Activated naive CD8-positive, alpha-beta T cell treated with anti-CD3 and anti-CD28 coated beads, Interleukin-2, amount 10 ng/mL, durations not matched to agents 7 days and 5 days (primary cell): Measurements from ENCODE around the gene FAM13B. TPM values are rescaled to one million over a fixed set of nuclear protein-coding genes. Genes with fewer than 3 reads are reported as not detected.
"Not testable (repeated sequence)": the region's sequence is repeated elsewhere in the genome, so short reads cannot be mapped to it uniquely, and the experiment has no call there.

Experiments
- ATAC-seq: fragments of 150-1000 bp; cut with Tn5 transposase; one replicate; pipeline ENCODE4 v1.10.0; 2021; ENCODE audit warnings: low read depth, moderate library complexity
- POLR2A ChIA-PET: fragments of 350-600 bp; sonication (Branson Sonifier 250); formaldehyde crosslinking; loops from one replicate; lab custom pipeline; 2021; ENCODE audit warnings: antibody characterized with exemption; lab: Charles Lee
- DNase-seq: peaks from one replicate; pipeline ENCODE4 v3.0.0; 2021
- H3K27ac Mint-ChIP-seq: one replicate; pipeline ENCODE4 v1.8.0; 2022; ENCODE audit warnings: mild to moderate bottlenecking, mixed read lengths
- H3K27me3 Mint-ChIP-seq: one replicate; pipeline ENCODE4 v1.8.0; 2022; ENCODE audit warnings: mild to moderate bottlenecking, moderate library complexity, mixed read lengths
- H3K36me3 Mint-ChIP-seq: one replicate; pipeline ENCODE4 v1.8.0; 2021; ENCODE audit warnings: mild to moderate bottlenecking, mixed read lengths
- H3K4me1 Mint-ChIP-seq: one replicate; pipeline ENCODE4 v1.8.0; 2021; ENCODE audit warnings: mixed read lengths
- H3K4me3 Mint-ChIP-seq: one replicate; pipeline ENCODE4 v1.8.0; 2022; ENCODE audit warnings: mild to moderate bottlenecking, moderate library complexity, mixed read lengths
- H3K9me3 Mint-ChIP-seq: one replicate; pipeline ENCODE4 v1.8.0; 2021; ENCODE audit warnings: mixed read lengths
- total RNA-seq, 2 experiments: library from RNA; stranded (reverse); gene quantifications; one replicate each; pipeline ENCODE4 v1.2.3, GENCODE V29; 2021

Gene FAM13B
- total RNA-seq, 2 experiments from 2014 or later, result 44.8 to 48.7 TPM

DNA sequence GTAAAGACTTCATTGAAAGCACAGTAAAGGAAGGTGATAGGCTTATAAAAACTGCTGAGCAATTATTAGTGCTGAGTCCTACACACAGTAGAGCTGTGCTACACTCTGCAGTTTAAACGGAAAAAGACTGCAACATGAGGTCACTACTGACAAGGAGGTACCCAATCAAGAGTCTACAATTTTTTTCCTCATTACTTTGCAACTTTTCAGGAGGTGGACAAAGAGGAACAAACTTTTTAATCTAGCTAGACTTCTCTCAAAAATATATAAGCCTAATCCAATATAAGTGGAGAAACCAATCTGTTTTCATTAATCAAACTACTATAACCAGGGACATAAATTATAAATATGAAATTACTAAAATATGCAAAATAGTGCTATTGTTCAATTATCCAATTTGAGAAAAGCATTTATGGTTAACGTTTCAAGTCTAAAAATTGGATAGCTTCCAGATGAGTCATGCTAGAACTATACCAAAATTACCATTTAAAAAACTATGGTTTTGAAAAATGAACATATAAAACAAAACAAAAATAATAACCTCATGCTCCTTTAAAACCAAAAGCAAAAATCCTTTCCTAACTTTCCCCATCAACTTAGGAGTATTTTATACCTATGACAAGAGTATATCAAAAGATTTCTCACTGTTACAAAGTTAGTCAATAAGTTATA is 37.7 kb downstream of the FAM13B start:
- Mint-ChIP-seq H3K27me3 (no peaks in the 10 kb centered on the region), H3K36me3 (peaks cover 38% of the 10 kb centered on the region), H3K9me3 (peaks cover 12% of the 10 kb centered on the region), H3K4me3 (no peak overlapping the region), H3K27ac (no peak overlapping the region), H3K4me1 (peaks cover 25% of the 10 kb centered on the region)
- DNase-seq (no peak), ATAC-seq (no peak)
- POLR2A ChIA-PET, result no interaction called here

DNA sequence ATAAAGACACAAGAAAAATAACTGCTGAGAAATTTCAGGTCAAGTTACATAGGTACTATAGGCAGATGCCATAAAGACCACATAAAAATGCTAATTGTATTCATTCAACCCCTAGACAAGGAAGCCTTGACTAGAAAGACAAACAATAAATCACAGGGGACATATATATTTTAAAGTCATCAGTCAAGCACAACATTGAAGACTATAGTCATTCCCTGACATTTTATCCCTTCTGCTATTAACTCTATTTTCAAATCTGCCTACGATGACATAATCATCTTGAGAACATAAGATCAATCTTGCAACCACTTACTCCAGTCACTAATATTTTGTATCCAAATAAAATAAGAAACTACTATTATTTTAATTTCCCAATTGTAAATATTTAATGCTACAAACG is 38.3 kb downstream of the FAM13B start:
- Mint-ChIP-seq H3K27me3 (no peaks in the 10 kb centered on the region), H3K4me3 (no peak overlapping the region), H3K9me3 (peaks cover 12% of the 10 kb centered on the region), H3K27ac (no peak overlapping the region), H3K36me3 (peaks cover 35% of the 10 kb centered on the region), H3K4me1 (peaks cover 25% of the 10 kb centered on the region)
- DNase-seq (no peak), ATAC-seq (no peak)
- POLR2A ChIA-PET, result interaction anchor here (0.6 kb wide), 1 partner anchor 249 kb away, joined by 3 read pairs; no protein-coding TSS in a partner anchor

DNA sequence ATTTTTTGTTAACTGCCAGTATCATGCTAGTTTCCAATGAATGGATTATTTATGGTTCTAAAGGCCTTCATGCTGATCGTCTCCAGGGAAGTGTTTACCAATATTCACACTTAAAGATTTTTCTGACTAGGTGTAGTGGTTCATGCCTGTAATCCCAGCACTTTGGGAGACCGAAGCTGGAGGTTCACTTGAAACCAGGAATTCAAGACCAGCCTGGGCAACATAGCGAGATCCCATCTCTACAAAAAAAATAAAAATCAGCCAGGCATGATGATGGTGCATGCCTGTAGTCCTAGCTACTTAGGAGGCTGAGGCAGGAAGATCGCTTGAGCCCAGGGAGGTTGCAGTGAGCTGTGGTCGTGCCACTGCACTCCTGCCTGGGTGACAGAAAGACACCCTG is 43.5 kb downstream of the FAM13B start:
- Mint-ChIP-seq H3K36me3 (peaks cover 13% of the 10 kb centered on the region), H3K4me1 (peaks cover 3% of the 10 kb centered on the region), H3K4me3 (no peak overlapping the region), H3K9me3 (no peaks in the 10 kb centered on the region), H3K27me3 (no peaks in the 10 kb centered on the region), H3K27ac (no peak overlapping the region)
- DNase-seq, result no peak
- POLR2A ChIA-PET, result no interaction called here
- no peak for ATAC-seq

DNA sequence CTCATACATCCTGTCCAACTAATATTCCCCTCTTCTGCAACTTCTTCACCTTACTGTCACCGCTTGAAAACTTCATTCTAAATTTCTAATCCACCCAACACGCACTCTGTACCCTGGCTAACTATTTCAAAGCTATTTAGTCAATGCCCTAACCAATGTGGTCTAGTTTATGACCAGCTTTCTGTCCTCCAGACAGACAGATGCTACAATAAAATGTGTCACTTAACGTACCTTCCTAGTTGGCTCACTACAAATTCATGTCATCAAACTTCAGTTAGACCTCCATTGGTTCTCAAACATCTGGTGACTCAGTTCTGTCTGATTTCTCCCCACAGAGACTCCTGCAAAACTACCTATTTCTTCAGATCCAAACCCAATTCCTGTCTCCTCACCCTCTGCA is 57.7 kb downstream of the FAM13B start:
- POLR2A ChIA-PET, result interaction anchor here (0.6 kb wide), 1 partner anchor 72 kb away, joined by 3 read pairs; no protein-coding TSS in a partner anchor
- Mint-ChIP-seq H3K36me3 (peaks cover 56% of the 10 kb centered on the region), H3K4me3 (no peak overlapping the region), H3K27ac (no peak overlapping the region), H3K4me1 (peaks cover 1% of the 10 kb centered on the region), H3K27me3 (no peaks in the 10 kb centered on the region), H3K9me3 (peaks cover 4% of the 10 kb centered on the region)
- DNase-seq, result no peak
- no peak for ATAC-seq

DNA sequence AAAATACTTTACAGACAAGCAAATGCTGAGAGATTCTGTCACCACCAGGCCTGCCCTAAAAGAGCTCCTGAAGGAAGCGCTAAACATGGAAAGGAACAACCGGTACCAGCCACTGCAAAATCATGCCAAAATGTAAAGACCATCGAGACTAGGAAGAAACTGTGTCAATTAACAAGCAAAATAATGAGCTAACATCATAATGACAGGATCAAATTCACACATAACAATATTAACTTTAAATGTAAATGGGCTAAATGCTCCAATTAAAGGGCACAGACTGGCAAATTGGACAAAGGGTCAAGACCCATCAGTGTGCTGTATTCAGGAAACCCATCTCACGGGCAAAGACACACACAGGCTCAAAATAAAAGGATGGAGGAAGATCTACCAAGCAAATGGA is 62.5 kb downstream of the FAM13B start:
- DNase-seq, H3K9me3 Mint-ChIP-seq, H3K27me3 Mint-ChIP-seq, POLR2A ChIA-PET, H3K4me3 Mint-ChIP-seq, H3K27ac Mint-ChIP-seq, H3K4me1 Mint-ChIP-seq, ATAC-seq: not testable (repeated sequence)
- peaks cover 46% of the 10 kb centered on the region for H3K36me3 Mint-ChIP-seq

DNA sequence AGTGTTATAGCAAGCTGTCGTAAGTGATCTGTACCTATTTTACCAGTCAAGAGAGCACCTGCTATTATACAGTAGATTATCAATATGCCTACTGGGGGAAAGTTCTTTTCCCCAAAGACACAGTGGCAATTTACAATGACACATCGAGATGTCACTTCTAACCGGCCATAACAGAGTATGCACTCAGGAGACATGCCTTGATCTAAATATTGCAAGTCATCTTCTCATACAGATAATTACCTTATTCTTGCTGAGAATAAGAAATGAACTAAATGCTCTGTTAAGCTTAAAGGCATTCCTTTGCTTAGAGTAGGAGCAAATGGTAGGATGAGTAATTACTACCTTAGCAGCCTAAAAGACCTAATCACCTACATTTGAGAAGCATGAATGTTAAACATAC is 72.1 kb downstream of the FAM13B start:
- POLR2A ChIA-PET, result no interaction called here
- peaks cover 2% of the 10 kb centered on the region for H3K4me1 Mint-ChIP-seq
- no peak overlapping the region for H3K27ac Mint-ChIP-seq
- H3K36me3 Mint-ChIP-seq, result peaks cover 17% of the 10 kb centered on the region
- DNase-seq, result no peak
- no peaks in the 10 kb centered on the region for H3K9me3 Mint-ChIP-seq
- H3K4me3 Mint-ChIP-seq, result no peak overlapping the region
- no peak for ATAC-seq
- no peaks in the 10 kb centered on the region for H3K27me3 Mint-ChIP-seq

DNA sequence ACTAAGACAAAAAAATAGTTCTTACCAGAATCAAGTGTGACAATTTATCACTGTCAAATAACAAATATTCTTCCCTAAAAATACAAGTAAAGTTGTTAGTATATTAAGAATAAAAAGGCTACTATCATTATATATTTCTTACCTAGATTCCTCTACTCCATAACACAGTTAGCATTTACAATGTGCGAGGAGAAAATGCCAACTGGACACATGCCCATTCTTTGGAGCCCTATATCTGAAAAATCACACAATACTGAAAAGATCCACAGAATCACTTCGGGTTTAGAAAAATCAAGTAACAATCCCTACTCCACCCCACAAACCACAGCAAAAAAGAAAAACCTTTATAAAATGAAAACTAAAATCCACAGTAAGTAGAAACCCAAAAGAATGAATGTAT is 72.7 kb downstream of the FAM13B start:
- H3K4me1 Mint-ChIP-seq, result no peaks in the 10 kb centered on the region
- H3K27me3 Mint-ChIP-seq, result no peaks in the 10 kb centered on the region
- no peak overlapping the region for H3K4me3 Mint-ChIP-seq
- H3K27ac Mint-ChIP-seq, result no peak overlapping the region
- POLR2A ChIA-PET, result no interaction called here
- DNase-seq, result no peak
- H3K9me3 Mint-ChIP-seq, result no peaks in the 10 kb centered on the region
- H3K36me3 Mint-ChIP-seq, result peaks cover 17% of the 10 kb centered on the region
- ATAC-seq, result no peak

DNA sequence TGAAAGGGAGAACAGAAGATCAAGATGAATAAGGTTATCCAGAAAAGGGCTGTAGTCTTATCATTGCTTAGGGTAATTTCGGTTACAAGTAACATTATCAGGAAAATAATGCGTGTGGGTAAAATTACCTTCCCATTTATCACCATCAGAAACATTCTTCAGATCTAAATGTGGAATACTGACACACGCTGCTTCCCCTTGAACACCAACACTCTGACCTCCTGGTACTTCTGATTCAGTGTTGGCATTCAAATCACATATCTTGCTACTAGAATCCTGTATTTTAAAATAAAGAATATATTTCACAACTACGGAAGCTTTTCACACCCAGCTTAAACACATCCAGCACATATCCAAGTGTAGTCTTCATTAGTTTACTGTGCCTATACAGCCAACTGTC is 73.4 kb downstream of the FAM13B start:
- Mint-ChIP-seq H3K36me3 (peaks cover 14% of the 10 kb centered on the region), H3K27ac (no peak overlapping the region), H3K27me3 (no peaks in the 10 kb centered on the region), H3K4me1 (no peaks in the 10 kb centered on the region), H3K4me3 (no peak overlapping the region), H3K9me3 (no peaks in the 10 kb centered on the region)
- POLR2A ChIA-PET, result no interaction called here
- DNase-seq (no peak), ATAC-seq (no peak)

DNA sequence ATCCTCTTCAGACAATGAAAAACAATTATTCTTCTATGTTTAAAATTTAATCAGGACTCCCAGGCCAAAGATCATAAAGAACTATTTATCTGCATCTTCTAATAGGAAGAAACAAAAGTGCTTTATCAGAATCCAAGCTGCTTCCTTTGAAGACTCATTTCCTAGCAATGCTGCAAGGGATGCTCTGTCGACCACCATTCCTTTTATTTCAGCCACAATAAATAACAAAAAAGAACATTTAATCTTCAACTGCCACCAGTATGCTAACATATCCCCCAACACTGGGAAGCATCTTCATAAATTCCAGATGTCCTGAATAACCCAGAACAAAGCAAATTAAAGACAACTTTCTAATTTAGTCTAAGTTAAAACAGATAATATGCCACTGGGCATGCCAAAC is 74.9 kb downstream of the FAM13B start:
- Mint-ChIP-seq H3K4me3 (no peak overlapping the region), H3K4me1 (no peaks in the 10 kb centered on the region), H3K27ac (no peak overlapping the region), H3K27me3 (no peaks in the 10 kb centered on the region), H3K9me3 (no peaks in the 10 kb centered on the region), H3K36me3 (peaks cover 18% of the 10 kb centered on the region)
- no peak for DNase-seq
- ATAC-seq, result no peak
- POLR2A ChIA-PET, result no interaction called here

DNA sequence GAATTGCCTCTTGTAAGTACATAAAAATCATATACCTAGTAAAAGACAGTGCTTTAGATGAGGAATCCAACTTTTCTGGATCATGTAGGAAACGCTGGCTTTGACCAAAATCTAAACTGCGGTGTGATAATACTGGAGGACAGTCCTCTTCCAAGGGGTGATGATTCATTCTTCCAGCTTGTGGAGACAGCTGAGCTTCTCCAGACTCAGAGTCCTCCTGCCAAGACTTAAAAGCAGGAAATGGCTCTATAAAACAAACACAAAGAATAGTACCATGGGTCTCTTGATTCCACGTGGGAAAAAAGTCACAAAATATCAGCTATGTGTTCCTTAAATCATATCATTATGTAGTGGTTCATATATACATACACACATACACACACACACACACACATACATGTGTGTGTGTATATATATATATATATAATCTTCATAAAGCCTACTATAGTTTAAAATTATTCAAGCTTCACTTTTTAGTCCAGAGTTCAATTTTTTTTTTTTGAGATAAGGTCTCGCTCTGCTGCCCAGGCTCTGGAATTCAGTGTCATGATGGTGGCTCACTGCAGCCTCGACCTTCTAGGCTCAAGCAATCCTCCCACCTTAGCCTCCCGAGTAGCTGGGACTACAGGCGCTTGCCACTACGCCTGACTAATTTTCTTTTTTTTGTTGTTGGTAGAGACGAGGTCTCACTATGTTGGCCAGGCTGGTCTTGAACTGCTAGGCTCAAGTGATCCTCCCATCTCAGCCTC is 78.6 kb downstream of the FAM13B start:
- peaks cover 25% of the 10 kb centered on the region for H3K36me3 Mint-ChIP-seq
- peaks cover 2% of the 10 kb centered on the region for H3K4me1 Mint-ChIP-seq
- ATAC-seq (no peak), DNase-seq (no peak)
- POLR2A ChIA-PET, result interaction anchor here (0.6 to 1.5 kb wide), 2 partner anchors 10 to 33 kb away, joined by 3 to 4 read pairs; no protein-coding TSS in a partner anchor
- no peak overlapping the region for H3K4me3 Mint-ChIP-seq
- H3K27me3 Mint-ChIP-seq, result no peaks in the 10 kb centered on the region
- H3K9me3 Mint-ChIP-seq, result no peaks in the 10 kb centered on the region
- H3K27ac Mint-ChIP-seq, result no peak overlapping the region

DNA sequence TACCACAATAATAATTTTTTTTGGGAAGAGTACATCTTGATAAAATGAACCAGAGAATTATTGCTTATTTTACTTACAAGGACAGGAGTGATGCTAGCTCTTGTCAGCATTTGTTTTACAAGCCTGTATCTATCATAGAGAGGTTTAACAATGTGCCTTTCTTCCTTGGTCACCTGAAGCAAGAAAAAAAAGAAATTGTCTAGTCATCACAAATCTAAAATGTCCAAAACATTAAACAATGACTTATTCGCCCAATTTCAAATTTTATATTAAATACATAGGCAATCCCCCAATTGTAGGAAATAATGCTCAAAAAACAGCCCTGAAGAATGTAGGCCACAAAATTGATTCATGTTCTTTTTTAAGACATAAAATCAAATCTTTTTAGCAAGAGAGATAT is 87.1 kb downstream of the FAM13B start:
- DNase-seq (no peak), ATAC-seq (no peak)
- no peak overlapping the region for H3K27ac Mint-ChIP-seq
- H3K27me3 Mint-ChIP-seq, result no peaks in the 10 kb centered on the region
- H3K4me3 Mint-ChIP-seq, result no peak overlapping the region
- no peaks in the 10 kb centered on the region for H3K9me3 Mint-ChIP-seq
- POLR2A ChIA-PET, result no interaction called here
- H3K4me1 Mint-ChIP-seq, result peaks cover 2% of the 10 kb centered on the region
- peaks cover 52% of the 10 kb centered on the region for H3K36me3 Mint-ChIP-seq

DNA sequence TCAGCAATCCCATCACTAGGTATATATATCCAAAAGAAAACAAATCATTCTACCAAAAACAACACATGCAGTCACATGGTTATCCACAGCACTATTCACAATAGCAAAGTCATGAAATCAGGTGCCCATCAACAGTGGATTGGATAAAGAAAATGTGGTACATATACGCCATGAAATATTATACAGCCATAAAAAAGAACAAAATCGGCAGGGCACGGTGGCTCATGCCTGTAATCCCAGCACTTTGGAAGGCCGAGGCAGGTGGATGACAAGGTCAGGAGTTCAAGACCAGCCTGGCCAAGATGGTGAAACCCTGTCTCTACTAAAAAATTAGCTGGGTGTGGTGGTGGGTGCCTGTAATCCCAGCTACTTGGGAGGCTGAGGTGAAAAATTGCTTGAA is 88.6 kb downstream of the FAM13B start:
- H3K4me1 Mint-ChIP-seq, H3K4me3 Mint-ChIP-seq, ATAC-seq, H3K9me3 Mint-ChIP-seq, H3K27ac Mint-ChIP-seq, POLR2A ChIA-PET, H3K27me3 Mint-ChIP-seq, DNase-seq: not testable (repeated sequence)
- peaks cover 54% of the 10 kb centered on the region for H3K36me3 Mint-ChIP-seq

DNA sequence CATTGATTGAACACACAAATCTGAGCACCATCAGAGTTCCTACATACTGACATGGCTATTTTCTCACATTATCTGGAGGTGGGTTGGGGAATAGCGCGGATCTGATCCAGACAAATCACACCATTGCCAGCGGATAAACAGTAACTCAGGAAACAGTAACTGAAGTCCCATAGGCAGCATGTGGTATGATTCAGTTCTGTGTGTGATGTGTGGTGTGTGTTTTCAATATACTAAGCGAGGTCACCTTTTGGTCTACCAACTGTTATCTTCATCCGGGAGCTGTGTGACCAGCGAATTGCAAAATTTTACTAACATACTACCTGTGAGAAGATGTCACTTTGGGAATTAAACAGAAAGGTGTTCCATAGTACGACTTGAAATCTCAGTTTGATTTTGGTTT is 93.5 kb downstream of the FAM13B start:
- Mint-ChIP-seq H3K27me3 (no peaks in the 10 kb centered on the region), H3K36me3 (peaks cover 41% of the 10 kb centered on the region), H3K4me1 (peaks cover 4% of the 10 kb centered on the region), H3K9me3 (no peaks in the 10 kb centered on the region), H3K4me3 (no peak overlapping the region), H3K27ac (no peak overlapping the region)
- POLR2A ChIA-PET, result no interaction called here
- ATAC-seq (no peak), DNase-seq (no peak)

DNA sequence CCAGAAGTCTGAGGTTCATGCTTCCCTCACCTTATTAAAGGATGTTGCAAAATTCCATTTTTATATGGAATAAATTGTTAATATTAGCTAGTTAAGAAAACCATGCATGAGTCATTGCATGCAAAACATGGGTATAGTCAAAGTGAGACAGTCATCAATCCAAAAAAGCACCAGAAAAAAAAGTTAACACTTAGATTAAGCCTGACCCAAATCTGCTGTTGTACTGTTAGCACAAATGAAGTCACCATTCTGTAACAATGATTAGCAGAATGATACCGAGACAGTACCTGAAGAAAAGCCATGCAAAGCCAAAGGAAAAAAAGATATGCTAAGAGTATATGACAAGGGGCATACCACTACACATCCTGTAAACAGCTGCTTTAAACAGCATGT is 94.1 kb downstream of the FAM13B start:
- peaks cover 4% of the 10 kb centered on the region for H3K4me1 Mint-ChIP-seq
- H3K9me3 Mint-ChIP-seq, result no peaks in the 10 kb centered on the region
- POLR2A ChIA-PET, result no interaction called here
- no peak overlapping the region for H3K4me3 Mint-ChIP-seq
- no peak overlapping the region for H3K27ac Mint-ChIP-seq
- ATAC-seq, result no peak
- H3K27me3 Mint-ChIP-seq, result no peaks in the 10 kb centered on the region
- DNase-seq, result no peak
- H3K36me3 Mint-ChIP-seq, result peaks cover 38% of the 10 kb centered on the region
